ENCODE data around the gene MAP7D3.

GRCh38 chrX:136256026-136256425, 4.8 kb upstream of the MAP7D3 start:
- TF ChIP-seq EGR1 (IDR thresholded peaks at IDR 0.05): no peak
- no peak for TF ChIP-seq CREB1 (IDR thresholded peaks at IDR 0.05; ENCODE audit: low read depth)
- no peak for TF ChIP-seq USF1 (IDR thresholded peaks at IDR 0.05)

All from Ishikawa (cell line).